NCI-H82 treated with DMSO at 0.1 percent for 48 hours (cell line): Measurements from ENCODE around the gene SKI.

ENCODE experiments used
- DNase-seq: peaks from one replicate; lab custom pipeline; 2025; ENCODE audit not compliant: unreplicated experiment; lab: John Stamatoyannopoulos, UW

Gene SKI

DNA sequence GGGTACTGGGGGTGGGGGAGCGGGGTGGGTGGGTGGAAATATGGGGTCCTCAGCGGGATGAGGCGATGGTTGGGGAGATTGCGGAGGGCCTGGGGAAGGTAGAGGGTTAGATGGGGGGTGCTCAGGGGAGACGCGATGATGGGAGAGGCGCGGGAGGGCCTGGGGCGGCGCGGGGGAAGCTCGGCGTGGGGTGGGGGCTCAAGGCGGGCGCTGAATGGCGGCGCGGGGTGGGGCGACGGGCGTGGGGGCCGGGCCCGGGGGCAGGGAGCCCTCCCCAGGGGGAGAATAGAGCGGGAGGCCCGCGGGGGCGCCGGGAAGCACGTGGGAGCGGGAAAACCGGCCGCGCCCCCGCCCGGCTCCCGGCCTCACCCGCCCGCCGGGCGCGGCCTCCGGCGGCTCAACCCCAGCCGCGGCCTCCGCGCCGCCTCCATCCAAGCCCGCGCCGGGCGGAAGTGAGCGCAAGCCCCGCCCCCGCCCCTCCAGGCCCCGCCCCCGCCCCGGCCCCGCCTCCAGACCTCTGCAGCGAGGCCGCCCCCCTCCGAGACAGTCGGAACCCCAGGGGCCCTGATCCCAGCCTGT, 33.7 kb upstream of the SKI start, which contains the start of gene FAAP20:
Gene FAAP20 (minus strand): TSS at position 454 of the 579 bp plus-strand sequence. CDS start 23 bp downstream, at position 431.
- DNase-seq: no peak

DNA sequence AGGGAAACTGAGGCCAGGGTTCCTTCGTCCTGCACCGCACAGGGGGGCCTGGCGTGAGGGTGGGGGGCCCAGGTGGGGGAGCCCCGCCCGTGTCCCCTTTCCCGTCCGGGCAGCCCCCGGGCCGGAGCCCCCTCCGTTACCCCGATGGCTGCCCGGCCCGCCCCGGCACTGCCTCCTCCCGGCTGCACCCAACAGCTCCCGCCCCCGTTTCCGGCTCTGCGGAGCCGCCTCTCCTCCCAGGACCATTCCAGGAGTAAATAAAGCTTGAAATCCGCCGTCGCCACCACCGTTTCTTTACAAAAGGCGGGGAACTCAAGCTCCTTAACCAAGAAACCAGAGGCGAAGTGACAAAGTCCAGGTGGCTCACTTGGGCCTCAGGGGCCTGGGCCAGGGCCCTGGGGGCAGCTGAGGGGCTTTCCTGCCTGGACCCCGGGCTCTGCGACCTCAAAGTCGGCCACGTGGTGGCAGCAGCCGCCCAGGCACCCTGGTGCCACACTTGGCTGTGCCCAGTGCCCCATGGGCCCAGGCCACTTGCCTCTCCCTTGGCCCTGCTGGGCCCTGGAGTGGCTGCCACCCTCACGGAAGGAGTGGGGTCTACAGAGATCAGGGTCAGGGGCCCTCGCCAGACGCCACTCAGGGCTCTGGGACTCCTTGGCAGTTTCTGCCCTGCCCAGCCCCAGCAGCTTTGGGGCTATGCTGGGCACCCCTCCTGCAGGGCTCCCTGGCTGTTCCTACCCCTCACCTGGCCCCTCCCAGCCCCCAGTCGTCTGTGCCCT, 33.0 kb upstream of the SKI start:
- peak; percentile 71 for DNase-seq

DNA sequence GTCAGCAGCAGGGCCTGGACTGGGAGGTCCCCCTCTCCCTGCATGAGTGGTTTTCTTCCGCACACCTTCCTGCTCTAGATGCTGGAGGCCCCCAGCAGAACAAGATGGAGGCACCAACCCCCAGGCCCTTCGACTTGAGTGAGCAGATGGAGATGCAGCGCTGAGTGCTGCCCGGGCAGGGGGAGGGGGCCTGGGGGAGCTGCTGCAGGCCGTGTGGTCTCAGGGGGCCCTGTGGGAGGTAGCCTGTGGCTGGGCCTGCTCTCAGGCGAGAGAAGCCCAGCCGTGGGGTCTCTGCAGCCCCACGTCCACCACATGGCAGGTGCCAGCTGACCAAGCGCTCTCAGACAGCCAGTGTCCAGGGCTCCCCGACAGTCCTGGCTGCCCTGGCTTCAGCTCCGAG, 32.3 kb upstream of the SKI start:
- DNase-seq: no peak

DNA sequence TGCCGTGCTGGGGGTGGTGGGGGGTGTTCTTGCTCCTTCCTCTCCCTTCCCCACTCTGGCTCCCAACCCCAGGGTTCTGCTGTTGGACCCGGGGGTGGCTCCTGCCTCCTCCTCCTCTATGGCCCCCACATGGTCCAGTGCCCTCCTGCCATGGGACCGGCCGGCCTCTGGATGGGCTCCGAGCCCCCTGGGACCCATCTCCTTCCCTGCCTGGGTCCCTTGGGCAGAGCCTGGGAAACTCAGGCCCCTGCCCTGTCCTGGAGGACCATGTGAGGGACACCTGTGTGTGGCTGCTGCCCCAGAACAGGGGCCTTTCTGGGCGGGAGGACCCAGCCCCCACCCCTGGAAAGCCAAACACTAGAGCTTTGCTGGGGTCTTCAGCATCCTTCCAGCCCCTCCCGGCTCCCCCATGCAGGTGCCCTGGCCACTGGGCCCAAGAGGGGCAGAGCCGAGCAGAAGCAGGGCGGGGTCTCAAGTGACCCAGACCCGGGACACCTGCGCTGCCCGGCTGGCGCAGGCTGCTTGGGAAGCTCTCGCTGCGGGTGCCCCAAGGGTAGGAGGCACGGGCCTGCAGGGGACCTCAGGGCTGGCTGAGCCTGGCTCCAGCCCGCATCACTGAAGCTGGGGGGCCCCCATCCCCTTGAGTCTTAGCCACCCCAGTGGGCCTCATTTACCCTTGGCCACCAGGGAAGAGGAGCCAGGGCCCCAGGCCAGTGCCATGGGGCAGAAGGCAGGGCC, 31.0 kb upstream of the SKI start:
- DNase-seq: no peak

DNA sequence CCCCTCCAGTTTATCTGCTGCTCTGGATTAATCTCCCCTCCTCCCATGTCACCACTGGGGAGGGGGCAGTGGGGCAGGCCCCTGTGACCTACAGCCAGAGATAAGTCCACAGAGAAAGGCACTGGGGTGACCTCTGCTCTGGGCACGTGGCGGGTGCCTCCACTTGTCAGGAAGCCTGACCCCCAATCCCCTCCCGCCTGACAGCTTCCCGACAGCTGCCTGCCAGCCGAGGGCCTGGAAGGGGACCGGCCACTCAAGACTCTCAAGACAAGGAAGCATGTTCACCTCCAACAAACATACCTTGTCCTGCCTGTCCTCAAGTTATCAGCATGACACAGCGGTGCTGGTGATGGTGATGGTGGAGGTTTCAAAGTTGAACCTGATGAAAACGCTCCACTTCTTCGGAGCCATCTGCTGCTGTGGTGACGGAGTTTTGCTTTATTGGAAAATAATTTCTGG, 30.4 kb upstream of the SKI start:
- DNase-seq: no peak

DNA sequence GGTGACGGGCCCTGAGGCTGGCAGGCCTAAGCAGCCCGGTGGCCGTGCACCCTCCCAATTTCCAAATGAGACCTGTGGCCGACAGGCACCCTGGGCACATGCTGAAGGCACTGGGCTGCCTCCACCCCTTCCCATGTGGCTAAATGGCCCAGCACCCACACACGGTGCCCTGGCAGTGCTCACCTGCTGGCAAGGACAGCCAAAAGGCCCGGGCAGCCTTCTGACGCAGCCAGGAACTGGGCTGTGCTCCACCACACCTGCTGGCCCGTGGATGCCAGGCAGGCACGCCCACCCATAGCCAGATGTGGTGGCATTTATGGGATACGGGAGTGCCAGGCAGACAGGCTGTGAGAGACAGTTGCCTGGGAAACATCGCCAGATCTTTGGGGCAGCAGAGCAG, 29.5 kb upstream of the SKI start:
- DNase-seq: no peak

DNA sequence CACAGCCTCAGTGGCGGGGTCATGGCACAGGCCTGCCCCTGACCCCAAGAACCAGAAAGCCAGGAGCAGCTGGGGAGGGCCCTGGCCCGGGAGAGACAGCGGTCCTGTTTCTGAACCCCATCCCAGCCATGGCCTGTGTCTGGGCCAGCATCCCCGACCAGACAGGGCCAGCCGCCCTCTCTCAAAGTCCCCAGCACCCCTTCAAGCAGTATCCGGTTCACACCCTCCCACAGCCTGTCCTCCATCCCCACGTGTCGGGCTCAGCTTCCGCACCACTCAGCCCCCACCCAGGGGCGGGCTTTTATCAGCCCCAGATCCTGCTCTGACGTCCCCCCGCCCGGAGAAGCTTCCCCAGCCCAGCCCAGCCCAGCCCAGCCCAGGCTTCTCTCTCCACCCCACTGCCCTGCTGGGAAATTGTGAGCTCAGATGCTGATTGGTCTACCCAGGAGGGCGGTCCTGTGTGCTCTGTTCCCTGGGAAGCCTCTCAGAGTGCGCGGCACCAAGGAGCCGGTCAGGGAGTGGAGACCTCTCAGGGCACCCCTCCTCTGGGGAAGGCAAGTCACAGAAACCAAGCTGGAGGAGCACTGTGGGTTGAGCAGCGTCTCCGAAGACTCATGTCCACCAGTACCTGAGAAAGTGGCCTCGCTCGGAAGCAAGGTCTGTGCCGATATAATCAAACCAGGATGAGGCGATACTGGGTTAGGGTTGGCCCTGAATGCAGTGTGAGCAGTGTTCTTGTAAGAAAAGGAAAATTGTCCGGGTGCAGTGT, 28.9 kb upstream of the SKI start:
- peak; percentile 78 for DNase-seq

DNA sequence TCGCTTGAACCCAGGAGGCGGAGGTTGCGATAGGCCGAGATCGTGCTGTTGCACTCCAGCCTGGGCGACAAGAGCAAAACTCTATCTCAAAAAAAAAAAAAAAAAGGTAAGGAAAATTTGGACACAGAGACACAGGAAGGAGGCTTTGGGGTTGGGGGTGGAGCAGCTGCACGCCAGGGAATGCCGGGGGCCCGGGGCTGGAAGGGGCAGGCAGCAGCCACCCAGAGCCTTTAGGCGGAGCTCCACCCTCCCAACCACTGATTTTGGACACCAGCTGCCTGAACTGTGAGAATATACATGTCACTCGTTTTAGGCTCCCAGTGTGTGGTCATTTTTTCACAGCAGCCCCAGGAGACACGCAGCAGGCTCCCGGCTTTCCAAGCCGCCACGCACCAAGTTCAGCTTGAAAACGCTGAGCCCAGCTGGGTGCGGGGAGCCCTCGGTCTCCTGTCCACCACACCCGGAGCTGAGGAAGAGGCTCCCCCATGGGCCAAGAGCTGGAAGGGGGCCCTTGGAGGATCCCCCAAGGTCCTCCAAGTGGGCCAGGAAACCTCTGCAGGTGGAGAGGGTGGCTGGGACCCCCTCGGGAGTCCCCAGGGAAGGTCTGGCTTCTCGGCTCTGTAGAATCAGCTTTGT, 27.7 kb upstream of the SKI start:
- no peak for DNase-seq

DNA sequence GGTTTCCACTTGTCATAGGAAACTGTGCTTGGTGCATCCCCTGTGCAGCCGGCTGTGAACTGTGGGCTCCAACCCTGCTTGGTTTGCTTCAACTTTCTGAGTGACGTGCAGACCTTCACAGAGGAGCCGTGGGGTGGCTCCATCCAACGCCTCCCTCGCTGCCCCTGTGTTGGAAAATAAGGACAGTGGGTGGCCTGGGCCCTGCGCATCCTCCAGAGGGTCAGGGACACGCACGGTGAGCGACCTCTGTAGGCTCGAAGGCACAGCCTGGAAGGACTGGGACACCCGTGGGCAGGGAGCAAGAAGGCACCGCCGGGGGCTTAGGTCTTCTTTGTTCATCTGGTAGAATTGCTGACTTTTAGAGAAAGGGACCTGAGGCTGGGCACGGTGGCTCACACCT, 27.1 kb upstream of the SKI start:
- DNase-seq: no peak

DNA sequence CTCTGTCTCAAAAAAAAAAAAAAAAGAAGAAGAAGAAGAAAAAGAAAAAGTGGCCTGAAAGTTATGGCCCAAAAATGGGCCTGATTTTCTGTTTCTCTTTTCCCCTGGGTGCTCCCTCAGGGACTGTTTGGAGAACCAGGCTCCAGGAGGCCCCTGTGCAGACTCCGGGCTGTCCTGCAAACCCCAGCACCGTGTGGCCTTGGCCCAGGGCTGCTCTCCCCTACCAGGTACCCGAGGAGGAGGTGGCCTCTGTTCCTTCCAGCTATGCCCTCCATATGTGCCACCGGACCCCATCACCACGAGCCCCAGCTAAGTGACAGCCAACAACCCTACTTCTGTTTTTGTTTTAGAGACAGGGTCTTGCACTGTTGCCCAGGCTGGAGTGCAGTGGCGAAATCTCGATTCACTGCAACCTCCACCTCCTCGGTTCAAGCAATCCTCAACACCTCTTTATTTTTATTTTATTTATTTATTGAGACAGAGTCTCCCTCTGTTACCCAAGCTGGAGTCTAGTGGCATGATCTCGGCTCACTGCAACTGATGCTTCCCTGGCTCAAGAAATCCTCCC, 26.0 kb upstream of the SKI start:
- no peak for DNase-seq

DNA sequence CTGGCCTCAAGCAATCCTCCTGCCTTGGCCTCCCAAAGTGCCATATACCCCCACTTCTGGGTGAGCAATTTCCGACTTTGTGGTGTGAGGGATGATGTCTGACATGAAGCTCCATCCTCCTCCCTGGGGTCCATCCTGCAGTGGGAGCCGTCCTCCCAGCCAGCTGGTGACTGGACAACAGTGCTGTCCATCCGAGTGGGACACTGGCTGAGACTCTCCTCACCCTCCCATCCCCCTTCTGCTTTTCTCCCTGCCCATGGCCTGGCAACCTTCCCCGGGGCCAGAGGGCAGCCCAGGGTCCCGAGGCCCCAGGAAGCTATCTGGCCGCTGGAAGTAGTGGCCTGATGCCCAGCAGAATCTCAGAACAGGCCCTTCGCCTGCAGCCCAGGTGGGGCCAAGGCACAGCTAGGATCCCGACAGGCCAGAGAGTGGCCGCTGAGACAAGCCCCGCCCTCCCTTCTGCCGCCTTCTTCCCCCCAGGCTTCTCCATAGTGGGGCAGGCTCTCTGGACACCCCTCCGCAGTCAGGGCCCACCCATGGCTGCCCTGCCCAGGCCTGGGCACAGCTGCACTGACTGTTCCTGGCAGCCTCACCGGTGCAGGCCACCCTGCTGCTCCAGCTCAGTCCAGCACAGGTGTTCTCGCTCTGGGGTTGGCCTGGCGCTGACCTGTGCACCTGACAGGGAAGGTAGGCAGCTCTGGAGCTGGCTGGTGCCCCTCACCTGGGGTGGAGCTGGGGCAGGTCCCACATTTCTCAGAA, 25.1 kb upstream of the SKI start:
- DNase-seq: no peak

DNA sequence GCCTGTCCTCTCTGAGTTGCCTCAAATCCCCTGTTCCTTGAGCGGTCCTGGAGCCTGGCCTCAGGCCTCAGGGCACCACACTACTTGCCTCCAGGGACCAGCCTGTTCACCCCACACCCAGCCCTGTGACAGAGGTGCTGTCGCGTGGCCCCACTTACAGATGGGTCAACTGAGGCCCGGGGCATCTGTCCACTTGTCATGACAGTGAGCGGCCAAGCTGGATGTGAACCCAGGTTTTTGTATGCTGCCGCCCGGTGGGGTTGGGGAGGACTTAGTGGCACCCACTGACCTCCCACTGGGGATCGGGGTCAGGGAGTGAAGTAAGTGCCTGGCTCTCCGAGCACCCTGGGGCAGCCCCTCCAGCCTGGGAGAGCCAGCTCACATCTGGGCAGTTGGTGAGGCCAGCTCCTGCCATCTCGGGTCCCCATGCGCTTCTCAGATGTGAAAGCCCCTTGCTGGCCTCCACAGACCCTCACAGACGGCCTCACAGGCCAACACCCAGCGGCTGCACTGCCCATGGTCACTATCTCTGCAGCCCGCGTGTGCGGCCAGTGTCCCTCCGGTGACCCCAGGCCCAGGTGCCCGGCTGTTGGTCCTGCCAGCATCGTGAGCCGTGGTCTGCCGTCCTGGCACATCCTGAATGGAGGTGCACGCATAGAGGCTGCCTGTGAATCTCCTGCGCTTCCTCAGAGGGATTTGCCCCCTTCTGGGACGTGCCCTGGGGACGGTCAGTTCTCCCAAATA, 24.3 kb upstream of the SKI start:
- DNase-seq: no peak

DNA sequence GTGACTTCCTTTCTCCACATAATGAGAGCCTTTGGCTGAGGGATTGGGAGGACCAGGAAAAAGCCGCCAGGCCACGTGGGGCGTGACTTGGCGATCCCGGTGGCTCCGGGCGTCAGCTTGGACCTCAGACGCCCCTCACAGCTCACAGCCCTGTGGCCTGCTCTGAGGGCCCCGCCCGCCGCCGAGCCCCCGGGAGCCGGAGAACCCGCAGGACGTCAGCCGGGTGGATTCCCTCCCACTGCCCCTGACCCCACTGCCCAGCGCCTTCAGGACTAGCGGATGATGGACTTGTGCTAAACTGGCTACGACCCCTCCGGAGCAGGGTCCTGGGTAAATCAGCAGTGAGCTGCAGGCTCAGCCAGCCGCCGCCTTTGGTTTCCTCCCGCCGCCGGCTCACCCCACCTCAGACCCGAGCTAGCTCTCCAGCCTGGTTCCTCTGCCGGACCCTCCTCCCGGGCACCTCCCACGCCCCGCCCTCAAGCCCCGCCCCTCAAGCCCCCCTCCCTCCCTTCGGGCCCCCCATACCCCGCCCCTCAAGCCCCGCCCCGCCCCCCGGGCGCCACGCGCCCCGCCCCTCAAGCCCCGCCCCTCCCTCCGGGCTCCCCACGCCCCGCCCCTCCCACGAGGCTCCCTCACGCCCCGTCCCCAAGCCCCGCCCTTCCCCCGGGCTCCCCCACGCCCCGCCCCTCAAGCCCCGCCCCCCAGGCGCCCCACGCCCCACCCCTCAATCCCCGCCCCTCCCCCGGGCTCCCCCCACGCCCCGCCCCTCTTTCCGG, 23.5 kb upstream of the SKI start:
- DNase-seq: peak; percentile 68

DNA sequence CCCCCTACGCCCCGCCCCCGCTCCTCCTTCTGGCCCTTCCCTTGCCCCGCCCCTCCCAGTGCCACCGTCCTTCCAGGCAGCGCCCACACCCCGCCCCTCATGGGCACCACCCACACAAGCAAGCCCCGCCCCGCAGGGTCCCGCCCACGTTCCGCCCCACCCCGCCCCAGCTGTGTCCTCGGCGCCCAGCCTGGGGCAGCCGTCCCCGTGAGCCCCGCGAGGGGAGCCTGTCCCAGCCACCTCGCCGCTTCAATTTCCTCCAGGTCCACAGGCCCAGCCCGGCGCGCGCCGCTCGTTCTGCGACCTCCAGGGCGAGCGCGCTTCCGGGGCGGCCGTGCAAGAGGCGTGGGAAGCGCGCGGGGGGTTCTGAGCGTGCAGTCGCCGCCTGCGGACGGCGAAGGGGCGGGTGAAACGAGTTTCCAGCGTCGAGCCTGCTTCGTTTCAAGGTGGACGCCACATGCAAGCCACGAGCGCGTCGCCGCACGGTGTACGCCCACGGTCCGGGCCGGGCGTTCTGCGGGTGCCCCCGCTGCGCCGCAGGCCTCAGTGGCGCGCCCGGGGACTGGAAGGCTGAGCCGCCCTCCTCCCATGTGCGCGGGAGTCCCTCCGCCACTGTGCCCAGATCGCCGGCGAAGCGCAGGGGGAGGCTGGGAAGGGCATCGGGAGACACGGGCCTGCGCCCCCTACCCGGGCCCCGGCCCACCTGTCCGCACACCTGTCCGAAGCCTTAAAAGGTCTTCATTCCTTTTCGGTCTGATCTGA, 22.7 kb upstream of the SKI start:
- DNase-seq: peak; percentile 68

DNA sequence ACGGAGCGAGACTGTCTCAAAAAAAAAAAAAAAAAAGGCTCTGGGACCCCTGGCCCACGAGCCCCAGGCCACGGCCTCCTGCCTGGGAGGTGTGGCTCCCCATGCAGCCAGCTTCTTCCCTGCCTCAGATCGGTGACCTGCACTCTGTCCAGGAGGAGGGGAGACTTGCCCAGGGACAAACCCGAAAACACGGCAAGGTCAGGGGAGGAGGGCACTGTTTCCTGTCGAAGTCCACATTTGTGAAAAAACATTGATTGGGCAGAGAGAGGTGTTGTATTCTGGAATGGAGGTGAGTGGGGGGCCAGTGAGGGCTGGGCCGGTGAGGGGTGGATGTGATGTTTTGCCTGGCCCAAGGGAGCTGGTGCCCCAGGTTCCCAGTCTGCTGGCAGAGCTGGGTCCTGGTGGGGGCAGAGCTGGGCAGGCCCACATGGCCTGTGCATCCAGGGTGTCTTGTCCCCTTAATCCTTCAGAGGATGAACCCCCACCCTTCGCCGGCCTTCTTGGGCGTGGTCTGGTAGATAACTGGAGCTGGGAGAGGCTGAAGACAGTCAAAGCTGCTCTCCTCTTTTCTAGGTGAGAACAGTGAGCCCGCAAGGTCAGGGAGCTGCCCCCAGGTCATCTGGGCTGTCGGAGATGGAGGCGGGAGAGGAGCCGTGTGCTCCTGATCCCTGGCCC, 21.2 kb upstream of the SKI start:
- no peak for DNase-seq

DNA sequence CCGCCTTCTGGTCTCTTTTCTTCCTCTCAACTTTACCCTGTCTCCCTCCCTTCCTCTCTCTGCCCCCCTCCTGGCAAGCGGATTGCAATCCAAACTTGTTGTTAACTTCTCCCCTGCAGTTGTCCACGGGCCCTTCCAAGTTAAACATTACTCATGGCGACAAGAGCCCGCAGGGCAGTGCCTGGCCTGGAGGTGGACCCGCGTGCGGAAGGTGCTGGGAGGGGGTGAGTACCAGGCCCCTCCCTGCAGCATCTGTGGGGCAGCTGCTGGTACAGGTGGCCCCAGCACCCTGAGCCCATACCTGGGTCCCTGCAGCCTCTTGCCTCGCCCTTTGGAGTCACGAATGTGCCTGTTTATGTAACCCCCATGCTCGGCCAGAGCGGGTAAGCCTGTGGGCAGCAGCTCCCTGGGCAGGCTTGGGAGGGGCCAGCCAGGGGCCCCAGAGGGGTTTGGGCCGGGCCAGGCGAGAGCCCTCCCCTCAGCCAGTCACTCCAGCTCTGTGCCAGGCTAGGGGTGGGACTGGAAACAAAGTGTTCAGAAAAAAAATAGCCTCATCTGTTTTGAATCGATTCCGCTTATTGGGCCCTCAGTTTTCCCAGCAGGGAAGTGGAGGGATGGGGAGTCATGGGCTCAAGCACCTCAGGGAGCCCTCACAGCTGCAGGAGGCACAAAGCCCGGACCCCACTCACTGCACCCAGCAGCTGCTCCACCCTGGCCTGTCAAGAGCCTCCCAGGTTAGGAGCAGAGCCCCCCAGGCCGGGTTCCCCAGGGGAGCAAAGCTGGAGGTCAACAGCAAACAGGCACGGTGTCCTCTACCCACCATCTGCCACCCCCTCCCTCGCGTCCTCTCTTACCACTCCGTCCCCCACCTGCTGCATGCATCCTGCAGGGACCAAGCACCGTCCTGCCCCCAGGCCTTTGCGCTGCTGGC, 19.5 kb upstream of the SKI start:
- no peak for DNase-seq
